Measurements from ENCODE around the gene PRMT1. TPM values are rescaled to one million over a fixed set of nuclear protein-coding genes. Genes with fewer than 3 reads are reported as not detected.

PRMT1 gene
- polyA plus RNA-seq, 4 donors: 196 to 239 (median 211) TPM

DNA sequence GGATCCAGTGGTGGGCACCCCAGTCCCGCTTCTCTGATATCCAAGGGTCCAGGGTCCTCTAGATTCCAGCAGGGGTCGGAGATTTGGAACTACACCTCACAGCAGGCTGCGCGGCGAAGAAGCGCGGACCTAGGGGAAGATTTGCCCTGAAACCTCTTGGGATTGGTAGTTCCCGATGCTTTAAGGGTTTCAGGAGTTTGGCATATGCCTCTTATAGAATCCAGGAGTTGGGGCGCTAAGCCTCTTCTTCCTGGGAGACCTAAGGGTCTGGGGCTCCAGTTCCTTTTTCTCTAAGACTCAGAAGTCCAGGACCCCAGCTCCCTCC lies 11.0 kb upstream of the PRMT1 start:
- DNase-seq (ENCODE audit: low read depth in 4 of 4, low spot score in 3 of 4): no peak

DNA sequence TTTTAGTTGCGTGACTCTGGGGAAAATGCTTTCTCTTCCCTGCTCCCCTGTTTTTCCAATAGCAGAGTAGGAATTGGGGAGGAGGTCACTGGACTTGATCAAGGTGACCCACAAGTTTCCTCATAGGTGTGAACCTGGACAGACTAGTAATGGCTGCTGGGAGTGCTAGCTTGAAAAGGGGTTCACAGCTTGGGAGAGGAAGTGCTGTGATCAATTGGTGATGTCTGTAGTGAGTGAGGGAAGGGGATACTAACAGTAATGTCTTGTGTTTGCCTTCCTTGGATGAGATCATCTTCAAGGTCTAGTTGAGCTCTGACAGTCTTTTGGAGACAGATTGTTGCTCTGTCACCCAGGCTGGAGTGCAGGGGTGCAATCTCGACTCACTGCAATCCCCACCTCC lies 9.6 kb upstream of the PRMT1 start:
- DNase-seq (ENCODE audit: low read depth in 4 of 4, low spot score in 3 of 4): no peak

DNA sequence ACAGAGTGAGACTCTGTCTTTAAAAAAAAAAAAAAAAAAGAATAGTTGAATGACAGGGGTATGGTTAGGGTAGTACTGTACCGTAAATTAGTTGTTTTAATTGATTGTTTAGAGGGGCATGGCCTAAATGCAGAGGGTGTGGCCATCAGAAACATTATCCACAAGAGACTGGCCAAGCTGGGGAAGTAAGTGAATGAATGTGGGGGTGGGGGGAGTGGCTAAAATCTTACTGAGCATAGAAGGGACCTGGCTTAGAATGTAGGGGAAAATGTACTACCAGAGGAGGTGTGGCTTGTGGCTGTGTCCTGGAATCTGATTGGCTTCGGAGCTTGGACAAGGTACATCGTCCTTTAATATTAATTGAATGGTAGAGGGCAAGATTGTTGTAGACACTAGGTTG lies 7.6 kb upstream of the PRMT1 start:
- DNase-seq (ENCODE audit: low read depth in 4 of 4, low spot score in 3 of 4): no peak

DNA sequence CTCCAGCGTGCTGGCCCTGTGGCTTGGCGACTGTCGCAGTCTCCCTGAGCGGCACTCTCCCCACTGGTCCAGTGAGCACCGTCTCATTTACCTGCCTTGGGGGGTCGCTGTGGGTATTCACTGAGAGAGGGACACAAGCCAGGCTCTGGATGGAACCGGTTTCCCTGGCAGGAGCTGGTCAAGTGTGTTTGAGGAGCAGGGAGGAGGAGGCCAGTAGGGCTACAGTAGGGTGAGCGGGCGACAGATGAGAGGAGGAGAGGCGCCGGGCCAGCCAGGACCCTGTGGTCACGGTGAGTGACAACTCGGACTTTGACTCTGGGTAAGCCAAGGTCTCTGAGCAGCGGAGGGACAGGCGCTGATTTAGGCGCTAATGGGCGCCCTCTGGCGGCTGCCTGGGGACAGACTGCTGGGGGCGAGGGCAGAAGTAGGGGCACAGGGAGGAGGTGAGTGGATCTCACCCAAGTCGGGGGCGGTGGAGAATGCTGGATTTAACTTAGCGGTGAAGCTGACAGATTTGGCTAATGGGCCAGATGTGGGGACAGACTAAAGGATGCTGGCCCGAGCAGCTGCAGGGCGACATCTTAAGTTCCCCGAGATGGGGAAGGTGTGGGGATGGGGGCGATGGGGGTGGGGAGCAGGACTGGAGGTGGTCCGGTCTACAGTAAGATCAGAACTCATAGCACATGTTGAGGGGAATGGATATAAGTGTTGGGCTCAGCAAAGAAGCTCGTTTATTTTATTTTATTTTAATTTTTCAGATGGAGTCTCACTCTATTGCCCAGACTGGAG lies 4.7 kb upstream of the PRMT1 start:
- DNase-seq (ENCODE audit: low read depth in 4 of 4, low spot score in 3 of 4): peak in 1 of 4 donors; percentile 70

DNA sequence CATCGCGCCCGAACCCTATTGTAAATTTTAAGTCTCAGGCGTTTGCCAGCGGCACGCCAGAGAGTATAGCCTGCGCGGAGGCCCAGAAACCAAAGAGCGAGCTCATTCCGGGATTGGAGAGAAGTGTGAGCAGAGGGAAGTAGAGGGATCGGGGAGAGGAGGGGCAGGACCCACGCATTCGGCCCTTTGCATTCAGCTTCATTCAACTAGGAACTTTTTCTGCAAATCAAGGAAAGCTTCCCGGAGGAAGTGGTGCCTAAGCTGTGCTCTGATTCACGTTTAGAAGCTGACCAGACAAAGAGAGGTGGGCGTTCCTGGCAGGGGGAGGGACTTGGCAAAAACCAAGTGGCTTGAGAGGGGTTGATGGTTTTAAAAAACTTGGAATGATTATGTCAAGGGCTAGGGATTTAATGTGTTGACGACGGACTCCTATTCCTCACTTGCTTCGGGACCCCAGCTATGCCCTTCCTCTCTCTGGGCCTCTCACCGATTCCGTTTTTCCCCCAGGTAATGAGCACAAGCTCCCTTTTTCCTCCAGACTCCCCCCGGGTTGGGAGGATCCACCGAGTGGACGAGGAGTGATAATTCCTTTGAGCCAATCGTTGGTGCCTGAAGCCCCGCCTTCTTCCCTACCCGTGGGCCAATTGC lies 811 bp upstream of the PRMT1 start:
- DNase-seq (ENCODE audit: low read depth in 4 of 4, low spot score in 3 of 4): peak in 1 of 4 donors; percentile 84

DNA sequence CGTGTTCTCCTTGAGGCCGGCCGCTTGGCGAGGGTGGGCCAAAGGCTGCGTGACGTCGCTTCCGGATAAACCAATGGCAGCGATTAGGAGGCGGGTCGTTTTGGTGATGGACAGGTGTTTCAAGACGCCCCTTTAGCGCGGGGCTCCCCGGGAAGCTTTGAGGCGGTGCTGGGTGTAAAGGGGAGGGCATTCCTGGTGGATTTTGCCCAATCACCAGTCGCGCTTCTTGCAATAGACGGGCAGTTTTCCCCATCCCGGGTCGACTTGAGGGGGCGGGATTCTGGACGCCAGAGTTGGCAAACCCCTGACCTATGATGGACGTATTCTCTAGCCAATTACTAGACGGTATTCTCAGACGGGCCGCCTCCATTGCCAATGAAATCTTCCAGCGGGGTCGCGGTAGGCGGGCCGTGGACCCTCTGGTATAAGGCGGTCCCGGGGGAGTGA lies 264 bp upstream of the PRMT1 start:
- peak; percentile 100 for DNase-seq (ENCODE audit: low read depth in 4 of 4, low spot score in 3 of 4)

DNA sequence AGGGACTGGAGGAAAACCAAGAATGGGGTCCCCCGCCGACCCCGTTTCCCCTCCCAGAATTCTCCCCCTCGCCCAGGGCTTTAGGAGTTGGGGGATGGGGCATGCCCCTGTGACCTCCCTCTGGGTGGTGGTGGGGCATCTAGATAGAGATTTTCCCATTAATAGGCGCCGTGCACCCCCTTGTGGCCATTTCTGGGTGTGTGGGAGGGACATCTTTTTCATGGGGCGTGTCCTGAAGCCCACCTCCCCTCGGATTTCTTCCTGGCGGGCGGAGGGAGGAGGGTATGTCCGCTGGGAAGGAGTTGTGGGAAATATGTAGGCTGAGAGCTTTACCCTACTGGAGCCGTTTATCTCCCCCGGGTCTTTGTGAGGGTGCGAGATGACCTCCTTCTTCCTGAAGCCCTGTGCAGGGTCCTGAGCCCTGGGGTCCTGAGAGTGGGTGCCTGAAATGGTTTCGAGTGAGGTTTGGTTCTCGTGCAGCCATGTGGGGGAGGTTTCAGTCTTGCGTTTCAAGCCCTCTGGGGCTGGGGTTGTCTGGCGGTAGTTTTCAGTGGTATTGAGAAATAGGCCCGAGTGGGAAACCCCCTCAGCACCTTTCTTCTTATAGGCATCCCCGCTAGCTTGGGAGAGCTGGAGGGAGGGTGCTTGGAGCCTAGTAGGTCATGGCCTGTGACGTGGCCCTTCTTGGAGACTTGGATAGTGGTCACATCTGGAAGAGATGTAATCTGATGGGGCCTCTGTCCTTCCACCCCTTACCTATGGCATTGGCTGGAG lies 1.0 kb downstream of the PRMT1 start:
- peak in 3 of 4 donors; percentile 77 to 80 (median 80) for DNase-seq (ENCODE audit: low read depth in 4 of 4, low spot score in 3 of 4)

DNA sequence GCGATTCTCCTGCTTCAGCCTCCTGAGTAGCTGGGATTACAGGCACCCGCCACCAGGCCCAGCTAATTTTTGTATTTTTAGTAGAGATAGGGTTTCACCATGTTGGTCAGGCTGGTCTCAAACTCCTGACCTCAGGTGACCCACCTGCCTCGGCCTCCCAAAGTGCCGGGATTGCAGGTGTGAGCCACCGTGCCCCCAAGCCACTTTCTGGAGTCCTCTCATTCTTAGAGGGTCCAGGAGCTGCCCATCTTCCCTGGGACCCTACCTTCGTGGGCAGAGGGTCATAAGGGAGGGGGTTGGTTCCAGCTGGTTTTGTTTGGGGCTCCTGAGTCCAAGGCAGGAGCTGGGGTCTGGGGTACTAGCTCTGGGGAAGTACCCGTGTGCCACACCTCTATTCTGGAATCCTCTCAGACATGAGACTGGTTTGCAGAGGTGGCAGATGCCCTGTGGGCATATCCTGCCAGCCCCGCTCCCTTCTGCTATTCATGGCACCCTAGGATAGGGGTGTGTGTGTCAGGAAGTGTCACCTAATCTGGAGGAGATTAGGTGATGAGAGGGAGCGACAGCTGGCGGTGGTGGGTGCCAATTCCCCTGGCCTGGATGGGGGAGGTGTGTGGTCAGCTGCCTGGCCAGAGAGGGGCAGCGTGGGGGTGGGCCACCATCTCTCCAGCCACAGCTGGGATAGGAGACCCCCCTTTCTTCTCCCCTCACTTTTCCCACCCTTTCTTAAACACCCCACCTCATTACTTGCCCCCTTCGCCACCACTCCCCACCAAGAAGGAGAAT lies 2.1 kb downstream of the PRMT1 start:
- no peak for DNase-seq (ENCODE audit: low read depth in 4 of 4, low spot score in 3 of 4)

DNA sequence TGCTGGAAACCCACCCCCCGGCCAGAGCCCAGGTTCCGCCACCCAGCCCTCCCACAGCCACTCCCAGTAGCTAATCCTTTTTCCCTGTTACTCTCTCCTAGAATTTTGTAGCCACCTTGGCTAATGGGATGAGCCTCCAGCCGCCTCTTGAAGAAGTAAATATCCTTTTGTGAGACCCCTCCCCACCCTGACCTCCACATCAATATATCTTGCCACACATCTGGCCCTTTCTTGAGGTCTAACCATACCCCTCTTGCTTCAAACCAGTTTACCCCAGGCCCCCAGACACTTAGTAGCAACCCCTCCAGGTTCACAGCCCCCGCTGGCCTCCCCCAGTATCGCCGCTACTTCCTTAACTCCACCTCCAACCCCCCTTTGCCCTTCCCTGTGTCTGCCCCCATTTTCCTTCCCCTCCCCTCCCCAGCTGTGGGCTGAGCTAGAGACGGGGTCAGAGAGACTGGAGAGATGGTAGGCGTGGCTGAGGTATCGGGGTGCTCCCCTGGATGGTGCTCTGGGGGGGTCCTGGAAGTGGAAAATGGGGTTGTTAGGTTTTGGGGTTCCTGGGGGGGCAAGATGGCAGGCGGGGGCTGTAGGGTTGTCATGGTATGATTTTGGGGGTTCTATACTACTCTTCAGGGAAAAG lies 2.8 kb downstream of the PRMT1 start:
- no peak for DNase-seq (ENCODE audit: low read depth in 4 of 4, low spot score in 3 of 4)

DNA sequence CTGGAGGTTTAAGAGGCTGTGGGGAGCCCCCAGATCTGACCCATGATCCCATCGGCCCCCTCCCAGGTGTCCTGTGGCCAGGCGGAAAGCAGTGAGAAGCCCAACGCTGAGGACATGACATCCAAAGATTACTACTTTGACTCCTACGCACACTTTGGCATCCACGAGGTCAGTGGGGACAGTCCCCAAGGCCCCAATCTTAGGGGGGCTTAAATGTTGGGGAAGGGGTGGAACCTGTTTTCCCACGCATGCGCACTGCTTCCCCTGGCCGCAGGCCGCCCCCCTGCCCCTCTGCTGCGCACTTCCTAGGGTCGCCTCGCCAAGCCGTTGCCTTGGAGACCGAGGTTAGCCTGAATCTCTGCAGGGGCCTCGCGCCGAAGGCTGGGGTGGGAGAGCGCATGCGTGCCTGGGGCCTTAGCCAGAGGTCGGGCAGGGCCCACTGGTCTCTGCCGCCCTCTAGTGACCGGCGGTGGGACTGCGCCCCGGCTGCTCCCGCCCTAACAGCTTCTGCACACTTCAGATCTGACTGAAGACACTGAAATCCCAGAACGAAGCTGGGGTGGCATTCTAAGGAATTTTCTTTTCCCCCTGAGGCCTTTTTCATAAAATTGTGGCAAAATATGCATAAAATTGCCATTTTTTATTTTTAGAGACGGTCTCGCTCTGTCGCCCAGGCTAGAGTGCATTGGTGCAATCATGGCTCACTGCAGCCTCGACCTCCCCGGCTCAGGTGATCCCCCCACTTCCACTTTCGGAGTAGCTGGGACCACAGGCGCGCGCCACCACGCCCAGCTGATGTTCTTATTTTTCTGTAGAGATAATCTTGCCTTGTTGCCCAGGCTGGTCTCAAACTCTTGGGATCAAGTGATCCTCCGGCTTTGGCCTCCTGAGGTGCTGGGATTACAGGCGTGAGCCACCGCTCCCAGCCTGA lies 3.6 kb downstream of the PRMT1 start:
- peak; percentile 82 to 95 (median 91) for DNase-seq (ENCODE audit: low read depth in 4 of 4, low spot score in 3 of 4)

DNA sequence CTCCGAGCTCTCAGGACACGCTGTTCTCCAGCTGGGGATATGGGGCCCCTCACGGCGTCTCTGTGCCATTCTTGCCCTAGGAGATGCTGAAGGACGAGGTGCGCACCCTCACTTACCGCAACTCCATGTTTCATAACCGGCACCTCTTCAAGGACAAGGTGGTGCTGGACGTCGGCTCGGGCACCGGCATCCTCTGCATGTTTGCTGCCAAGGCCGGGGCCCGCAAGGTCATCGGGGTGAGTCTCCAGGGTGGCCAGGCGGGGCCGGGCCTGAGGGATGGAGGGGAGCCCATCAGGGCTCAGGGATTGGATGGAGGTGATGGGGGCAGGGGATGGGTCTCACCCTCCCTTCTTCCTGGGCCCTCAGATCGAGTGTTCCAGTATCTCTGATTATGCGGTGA lies 4.8 kb downstream of the PRMT1 start:
- no peak for DNase-seq (ENCODE audit: low read depth in 4 of 4, low spot score in 3 of 4)

DNA sequence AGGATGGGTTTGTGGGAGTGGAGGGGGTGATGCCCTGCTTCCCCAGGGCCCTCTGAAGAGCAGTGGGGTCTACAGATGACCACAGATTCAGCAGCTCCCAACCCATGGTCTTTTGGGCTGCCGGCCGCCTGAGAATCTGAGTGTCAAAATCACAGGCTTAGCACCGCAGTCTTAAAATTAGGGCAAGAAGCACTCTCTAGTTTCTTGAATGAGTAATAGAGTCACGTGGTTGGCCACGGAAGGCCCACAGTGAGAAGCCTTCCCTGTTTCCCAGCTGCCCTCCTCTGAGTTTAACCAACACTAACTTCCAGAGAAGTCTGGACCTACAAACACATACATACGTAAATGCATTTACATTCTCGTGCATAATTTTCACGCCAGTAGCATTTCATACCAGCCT lies 5.2 kb downstream of the PRMT1 start:
- DNase-seq (ENCODE audit: low read depth in 4 of 4, low spot score in 3 of 4): no peak

DNA sequence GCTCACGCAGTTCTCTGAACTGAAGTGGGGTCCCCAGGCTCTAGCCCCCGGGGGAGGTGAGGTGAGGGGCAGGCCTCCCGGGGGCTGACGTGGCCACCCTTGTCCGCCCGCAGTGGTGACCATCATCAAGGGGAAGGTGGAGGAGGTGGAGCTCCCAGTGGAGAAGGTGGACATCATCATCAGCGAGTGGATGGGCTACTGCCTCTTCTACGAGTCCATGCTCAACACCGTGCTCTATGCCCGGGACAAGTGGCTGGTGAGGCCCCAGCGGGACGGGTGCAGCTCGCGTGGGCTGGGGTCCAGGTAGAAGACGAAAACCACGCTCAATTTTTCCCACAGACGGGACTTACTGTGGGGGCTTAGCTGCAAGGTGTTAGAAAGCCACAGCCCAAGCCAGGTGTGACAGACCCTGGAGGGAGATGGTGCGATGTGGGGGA lies 6.8 kb downstream of the PRMT1 start:
- no peak for DNase-seq (ENCODE audit: low read depth in 4 of 4, low spot score in 3 of 4)

DNA sequence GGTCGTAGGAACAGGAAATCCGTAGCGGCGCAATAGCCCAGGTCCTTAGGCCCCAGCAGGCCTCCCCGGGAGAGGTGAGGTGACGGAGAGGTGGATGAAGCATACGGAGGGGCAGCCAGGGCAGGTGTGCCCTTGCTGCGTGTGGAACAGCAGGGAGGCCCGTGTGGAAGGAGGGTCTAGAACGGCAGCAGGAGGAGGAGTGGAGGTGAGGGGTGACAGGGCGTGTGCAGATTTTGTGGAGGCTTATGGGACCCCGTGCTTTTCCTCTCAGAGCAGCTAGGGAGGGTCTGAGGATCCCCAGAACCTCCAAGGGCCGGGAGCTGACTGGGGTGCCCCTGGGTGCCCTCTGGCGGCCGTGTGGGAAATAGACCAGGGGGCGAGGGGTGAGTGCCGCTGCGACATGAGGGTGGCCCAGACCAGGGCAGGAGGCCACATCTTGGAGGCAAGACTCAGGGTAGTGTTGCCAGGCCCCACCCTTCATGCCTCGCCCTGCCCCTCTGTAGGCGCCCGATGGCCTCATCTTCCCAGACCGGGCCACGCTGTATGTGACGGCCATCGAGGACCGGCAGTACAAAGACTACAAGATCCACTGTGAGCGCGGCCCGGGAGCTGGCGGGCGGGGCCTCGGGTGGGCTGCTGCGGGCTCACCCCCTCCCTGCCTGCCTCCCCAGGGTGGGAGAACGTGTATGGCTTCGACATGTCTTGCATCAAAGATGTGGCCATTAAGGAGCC lies 7.3 kb downstream of the PRMT1 start:
- DNase-seq (ENCODE audit: low read depth in 4 of 4, low spot score in 3 of 4): no peak

DNA sequence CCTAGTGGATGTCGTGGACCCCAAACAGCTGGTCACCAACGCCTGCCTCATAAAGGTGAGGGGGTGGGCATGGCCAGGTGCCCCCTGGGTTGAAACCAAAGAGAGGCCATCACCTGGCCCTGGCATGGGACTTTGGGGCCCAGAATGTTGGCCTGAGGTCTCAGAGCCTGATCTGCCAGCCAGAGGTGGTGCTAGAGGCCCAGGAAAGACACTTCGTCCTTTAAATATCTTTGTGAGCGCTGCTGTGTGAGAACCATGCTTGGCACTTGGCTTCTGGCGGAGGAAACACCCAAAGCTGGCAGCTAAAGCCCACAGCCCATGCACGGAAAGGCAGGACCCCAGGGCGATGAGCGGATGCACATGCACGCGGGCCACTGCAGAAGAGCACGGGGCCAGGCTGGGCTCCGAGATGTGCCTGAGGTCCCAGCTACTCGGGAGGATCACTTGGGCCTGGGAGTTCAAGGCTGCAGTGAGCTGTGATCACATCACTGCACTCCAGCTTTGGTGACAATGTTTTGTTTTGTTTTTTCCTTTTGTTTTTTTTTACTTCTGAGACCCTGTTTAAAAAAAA lies 8.0 kb downstream of the PRMT1 start:
- no peak for DNase-seq (ENCODE audit: low read depth in 4 of 4, low spot score in 3 of 4)

DNA sequence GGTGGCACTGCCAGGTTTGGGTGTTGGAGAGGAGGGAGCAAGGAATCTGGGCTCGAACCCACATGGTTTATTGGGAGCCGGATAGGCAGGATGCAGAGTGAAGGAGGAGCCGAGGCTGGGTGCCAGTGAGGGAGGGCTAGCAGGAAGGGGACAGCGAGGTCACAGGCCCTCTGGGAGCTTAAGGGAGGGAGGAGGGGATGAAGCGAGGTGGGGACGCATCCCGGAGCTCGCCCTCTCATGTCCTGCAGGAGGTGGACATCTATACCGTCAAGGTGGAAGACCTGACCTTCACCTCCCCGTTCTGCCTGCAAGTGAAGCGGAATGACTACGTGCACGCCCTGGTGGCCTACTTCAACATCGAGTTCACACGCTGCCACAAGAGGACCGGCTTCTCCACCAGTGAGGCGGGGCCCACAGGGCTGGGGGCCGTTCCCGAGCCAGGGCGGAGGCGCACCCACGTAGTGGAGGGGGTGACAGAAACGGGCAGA lies 8.8 kb downstream of the PRMT1 start:
- no peak for DNase-seq (ENCODE audit: low read depth in 4 of 4, low spot score in 3 of 4)

DNA sequence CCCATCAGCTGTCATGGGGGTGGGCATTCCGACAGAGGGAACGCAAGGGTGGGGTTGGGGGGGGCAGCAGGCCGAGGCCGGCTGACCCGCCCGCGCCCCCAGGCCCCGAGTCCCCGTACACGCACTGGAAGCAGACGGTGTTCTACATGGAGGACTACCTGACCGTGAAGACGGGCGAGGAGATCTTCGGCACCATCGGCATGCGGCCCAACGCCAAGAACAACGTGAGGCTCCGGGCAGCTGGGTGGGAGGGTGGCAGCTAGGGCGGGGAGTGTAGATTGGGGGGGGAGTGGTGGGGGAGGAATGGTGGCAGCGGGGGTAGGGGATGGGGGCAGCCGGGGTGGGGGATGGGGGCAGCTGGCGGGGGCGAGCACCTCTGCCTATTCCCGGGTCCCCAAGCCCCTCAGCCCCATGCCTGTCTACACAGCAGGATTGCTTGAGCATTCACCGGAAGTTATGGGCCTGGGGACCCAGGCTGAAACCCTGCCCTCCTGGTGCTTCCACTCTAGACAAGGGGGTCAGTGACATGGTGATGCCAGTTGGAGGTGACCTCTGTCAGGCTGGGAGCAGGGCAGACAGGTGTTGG lies 9.5 kb downstream of the PRMT1 start:
- no peak for DNase-seq (ENCODE audit: low read depth in 4 of 4, low spot score in 3 of 4)

DNA sequence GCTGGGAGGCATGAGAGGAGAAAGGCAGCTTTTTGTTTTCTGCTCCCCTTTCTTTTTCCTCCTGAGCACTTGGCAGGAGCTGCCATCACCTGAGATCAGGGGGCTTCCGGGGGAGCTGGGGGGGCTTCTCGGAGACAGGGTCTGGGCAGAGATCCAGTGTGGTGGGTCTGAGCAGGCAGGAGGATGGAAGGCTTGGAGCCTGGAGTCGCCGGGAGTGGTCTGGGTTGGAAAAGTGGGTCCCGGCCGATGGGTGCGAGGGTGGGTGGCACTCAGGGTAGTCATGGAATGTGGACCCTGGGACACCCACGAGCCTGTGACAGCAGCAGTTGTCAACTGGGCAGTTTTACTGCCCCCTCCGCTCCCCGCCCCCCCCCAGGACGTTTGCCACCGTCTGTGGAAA lies 10.1 kb downstream of the PRMT1 start:
- DNase-seq (ENCODE audit: low read depth in 4 of 4, low spot score in 3 of 4): no peak
